ENCODE results near the gene GMPR2. TPM values are rescaled to one million over a fixed set of nuclear protein-coding genes. Genes with fewer than 3 reads are reported as not detected.

The GMPR2 gene
- total and polyA plus RNA-seq, 2 of the 13 experiments (the other 11 are each of a cell fraction or from before 2014, with no cell fraction given) = 210 to 273 TPM

GRCh38 chr14:24232645-24233537, at the start of gene GMPR2 (continued):
- TF ChIP-seq ZNF691 (CRISPR knock-in tag; IDR thresholded peaks at IDR 0.05; ENCODE audit: borderline replicate concordance, low read depth) (0 out of 2 replicates have a peak, but pooled peaks have one; percentile 15), PAX8 (CRISPR knock-in tag; IDR thresholded peaks at IDR 0.05; ENCODE audit: borderline replicate concordance) (peak; percentile 94), TBL1XR1 (IDR thresholded peaks at IDR 0.05; ENCODE audit: borderline replicate concordance, low read length, partially characterized antibody) (no peak), SMYD3 (CRISPR knock-in tag; IDR thresholded peaks at IDR 0.05) (peak; percentile 92), ISL2 (CRISPR knock-in tag; IDR thresholded peaks at IDR 0.05) (peak; percentile 62), PCBP1 (IDR thresholded peaks at IDR 0.05; ENCODE audit: borderline replicate concordance, low read depth, low read length) (no peak), RFX5 (IDR thresholded peaks at IDR 0.05; ENCODE audit: low read depth, low read length) (peak; percentile 92), DDIT3 (CRISPR knock-in tag; IDR thresholded peaks at IDR 0.05) (peak; percentile 33; the same call in 1 of the 2 replicates), HMGA1 (CRISPR knock-in tag; conservative IDR thresholded peaks at IDR 0.05) (peak; percentile 98; the same call in 1 of the 2 replicates), KIAA2018 (CRISPR knock-in tag; IDR thresholded peaks at IDR 0.05; ENCODE audit: borderline replicate concordance) (0 out of 2 replicates have a peak, but pooled peaks have one; percentile 32), ZNF790 (CRISPR knock-in tag; IDR thresholded peaks at IDR 0.05; ENCODE audit: borderline replicate concordance) (peak; percentile 72; the same call in 1 of the 2 replicates), GLI4 (CRISPR knock-in tag; IDR thresholded peaks at IDR 0.05; ENCODE audit: borderline replicate concordance) (peak; percentile 77; the same call in 1 of the 2 replicates), SRF (IDR thresholded peaks at IDR 0.05; ENCODE audit: low read depth, low read length) (no peak), THAP7 (CRISPR knock-in tag; IDR thresholded peaks at IDR 0.05) (peak; percentile 76), ATF3 (CRISPR knock-in tag; IDR thresholded peaks at IDR 0.05) (no peak; the same call in 1 of the 2 replicates), STAT5B (CRISPR knock-in tag; IDR thresholded peaks at IDR 0.05) (peak; percentile 22; the same call in 1 of the 2 replicates), CAMTA2 (CRISPR knock-in tag; IDR thresholded peaks at IDR 0.05; ENCODE audit: borderline replicate concordance) (peak; percentile 78)
